ENCODE data around the gene ZNF766.
"Not testable (repeated sequence)": the region's sequence is repeated elsewhere in the genome, so short reads cannot be mapped to it uniquely, and the experiment has no call there.

The ZNF766 gene

DNA sequence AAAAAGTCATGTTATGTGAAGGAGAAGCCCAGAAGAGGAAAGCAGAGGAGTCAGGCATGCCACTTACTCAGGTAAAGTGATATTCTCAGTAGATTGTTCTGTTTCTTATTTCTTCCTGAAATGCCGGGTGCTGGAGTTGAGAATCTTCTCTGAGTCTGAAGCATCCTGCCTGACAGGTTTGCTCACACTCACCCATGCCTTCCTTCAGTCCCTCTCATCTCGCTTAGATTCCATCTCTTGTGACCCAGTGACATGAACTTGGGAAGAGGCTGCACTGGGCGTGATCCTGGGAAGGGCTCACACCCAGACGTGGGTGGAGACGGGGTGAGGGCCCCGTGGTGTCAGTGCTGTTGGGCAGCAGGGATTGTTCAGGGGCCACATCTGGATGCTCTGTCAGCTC is 8.1 kb downstream of the ZNF766 start:
- no peak for DNase-seq

DNA sequence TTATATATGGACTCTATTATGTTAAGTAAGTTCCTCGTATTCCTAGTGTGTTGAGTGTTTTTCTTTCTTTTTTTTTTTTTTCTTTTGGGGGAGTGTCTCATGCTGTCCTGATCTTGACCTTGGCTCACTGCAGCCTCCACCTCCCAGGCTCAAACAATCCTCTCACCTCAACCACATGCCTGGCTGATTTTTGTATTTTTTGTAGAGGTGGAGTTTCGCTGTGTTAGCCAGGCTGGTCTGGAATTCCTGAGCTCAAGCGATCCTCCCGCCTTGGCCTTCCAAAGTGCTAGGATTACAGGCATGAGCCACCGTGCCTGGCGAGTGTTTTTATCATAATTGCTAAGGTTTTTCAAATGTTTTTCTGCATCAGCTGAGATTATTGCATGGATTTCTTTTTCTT is 16.9 kb downstream of the ZNF766 start:
- no peak for DNase-seq

DNA sequence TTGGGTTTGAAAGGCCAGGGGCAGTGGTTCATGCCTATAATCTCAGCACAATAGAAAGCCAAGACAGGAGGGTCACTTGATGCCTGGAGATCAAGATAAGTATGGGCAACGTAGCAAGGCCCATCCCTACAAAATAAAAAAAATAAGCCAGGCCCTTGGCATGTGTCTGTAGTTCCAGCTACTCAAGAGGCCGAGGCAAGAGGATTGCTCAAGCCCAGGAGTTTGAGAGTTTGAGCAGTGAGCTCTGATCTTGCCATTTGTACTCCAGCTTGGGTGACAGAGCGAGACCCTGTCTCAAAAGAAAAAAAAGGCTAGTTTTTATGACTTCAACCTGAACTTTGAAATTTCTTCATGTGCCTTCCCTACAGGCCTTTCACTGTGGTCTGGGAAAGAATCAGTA is 22.4 kb downstream of the ZNF766 start:
- DNase-seq, result no peak

DNA sequence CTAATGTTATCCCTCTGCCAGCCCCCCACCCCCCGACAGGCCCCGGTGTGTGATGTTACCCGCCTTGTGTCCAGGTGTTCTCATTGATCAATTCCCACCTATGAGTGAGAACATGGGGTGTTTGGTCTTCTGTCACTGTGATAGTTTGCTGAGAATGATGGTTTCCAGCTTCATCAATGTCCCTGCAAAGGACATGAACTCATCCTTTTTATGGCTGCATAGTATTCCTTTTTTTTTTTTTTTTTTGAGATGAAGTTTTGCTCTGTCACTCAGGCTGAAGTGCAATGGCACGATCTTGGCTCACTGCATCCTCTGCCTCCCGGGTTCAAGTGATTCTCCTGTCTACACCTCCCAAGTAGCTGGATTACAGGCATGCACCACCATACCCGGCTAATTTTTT is 23.6 kb downstream of the ZNF766 start:
- DNase-seq, result not testable (repeated sequence)

DNA sequence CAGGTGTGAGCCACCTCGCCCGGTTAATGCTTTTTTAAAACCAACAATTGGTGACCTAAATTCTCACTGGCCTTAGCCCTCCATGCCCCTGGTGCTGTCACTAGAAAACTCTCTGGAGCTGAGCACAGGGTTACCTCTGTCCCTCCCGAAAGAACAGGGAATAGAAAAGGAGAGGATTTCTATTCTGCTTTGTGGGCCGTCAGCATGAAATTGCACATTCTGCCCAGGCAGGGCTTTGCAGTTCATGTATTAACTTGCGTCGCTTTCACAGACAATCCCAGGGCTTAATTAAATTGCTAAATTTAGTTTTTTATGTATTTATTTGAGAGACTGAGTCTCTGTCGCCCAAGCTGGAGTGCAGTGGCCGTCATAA is 27.0 kb downstream of the ZNF766 start:
- DNase-seq, result no peak

DNA sequence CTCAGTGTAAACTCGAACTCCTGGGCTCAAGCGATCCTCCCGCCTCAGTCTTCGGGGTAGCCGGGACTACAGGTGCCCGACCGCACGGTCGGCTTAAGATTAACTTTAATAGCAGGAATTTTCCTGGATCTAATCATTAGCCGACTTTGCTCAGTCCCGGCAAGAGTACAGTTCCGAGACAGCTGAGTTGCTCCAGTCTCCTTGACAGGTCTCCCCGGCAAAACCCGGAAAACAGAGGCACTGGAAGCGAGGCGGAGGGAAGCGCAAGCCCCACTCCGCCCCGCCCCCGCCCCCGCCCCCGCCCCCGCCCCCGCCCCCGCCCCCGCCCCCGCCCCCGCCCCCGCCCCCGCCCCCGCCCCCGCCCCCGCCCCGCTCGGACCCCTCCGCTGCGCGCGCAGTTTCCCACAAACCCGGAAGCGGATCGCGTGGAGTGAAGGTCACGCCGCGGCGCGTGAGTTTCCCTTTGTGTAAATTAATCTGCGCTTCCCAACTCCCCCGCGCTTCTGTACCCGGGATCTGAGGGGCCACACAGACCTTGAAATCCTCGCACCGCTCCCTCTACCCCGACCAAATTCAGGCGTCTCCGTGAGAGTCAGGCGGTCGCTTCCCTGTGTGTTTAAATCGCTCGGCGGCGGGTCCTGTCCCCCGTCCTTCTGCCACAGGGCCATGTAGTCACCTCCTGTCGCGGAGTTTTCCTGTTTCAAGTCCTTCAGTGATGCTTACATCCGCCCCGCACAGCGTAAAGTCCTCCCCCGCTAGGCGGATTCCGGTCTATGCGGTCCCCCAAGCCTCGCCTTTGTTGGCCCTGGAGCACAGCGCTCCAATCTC is 27.6 kb downstream of the ZNF766 start, which contains the start of gene ZNF480:
Gene ZNF480 (plus strand): TSS at position 397 of the 828 bp plus-strand sequence. CDS start 3,244 bp downstream, outside the sequence.
- peak; percentile 78 for DNase-seq

DNA sequence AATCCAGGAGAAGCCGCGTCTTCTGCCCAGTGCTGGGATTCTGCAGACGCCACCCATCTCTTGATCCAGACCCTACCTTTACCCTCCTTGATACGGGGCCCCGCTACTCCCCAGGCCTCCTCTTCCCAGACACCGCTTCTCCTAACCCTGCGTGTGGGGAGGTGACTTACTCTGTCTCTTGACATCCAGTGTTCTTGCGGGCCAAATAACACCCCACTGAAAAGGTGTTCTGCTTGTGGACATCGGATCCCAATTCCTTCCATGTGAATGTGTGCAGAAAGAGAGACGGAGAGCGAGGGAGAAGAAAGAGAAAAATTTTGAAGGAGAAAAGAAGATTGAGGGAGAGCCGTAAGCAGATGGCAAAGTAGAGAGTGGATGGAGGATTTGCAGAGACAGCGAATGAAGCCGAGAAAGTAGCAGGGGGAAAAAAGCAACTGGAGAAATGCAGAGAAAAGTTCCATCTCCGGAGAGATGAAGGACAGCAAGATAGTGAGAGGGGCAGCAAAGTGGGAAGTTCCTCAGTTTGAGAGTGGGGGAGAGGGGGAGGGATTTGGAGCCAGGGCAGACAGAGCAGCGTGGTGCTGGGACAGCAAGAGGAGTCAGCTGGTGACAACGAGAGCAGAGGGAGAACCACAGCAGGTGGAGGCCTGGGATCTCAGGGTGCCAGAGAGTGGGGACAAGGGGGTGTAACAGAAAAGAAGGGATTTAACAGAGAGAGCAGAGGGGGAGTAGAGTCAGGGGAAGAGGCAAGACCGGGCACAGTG is 28.4 kb downstream of the ZNF766 start:
- DNase-seq, result no peak

DNA sequence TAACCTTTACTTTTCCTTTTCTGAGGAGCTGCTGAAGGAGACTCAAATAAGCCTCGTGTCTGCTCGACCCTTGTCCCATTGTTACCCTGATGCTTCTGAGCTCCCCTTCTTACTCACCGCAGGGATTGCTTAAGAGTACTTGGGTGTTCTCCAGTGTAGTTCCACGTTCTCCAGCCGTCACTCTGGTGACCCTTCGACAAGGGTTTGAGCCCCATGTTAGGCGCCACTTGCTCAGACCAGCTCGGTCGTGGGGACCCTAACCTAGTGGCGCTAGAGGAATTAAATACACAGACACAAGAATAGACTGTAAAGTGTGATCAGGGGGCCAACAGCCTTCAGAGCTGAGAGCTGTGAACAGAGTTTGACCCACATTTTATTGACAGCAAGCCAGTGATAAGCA is 37.9 kb downstream of the ZNF766 start:
- DNase-seq, result no peak

DNA sequence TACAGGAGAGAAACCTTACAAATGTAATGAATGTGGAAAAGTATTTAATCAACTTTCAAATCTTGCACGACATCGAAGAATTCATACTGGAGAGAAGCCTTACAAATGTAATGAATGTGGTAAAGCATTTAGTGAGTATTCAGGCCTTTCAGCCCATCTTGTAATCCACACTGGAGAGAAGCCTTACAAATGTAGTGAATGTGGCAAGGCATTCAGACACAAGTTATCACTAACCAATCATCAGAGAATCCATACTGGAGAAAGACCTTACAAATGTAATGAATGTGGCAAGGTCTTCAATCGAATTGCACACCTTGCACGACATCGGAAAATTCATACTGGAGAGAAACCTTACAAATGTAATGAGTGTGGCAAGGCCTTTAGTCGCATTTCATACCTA is 53.0 kb downstream of the ZNF766 start:
- no peak for DNase-seq

DNA sequence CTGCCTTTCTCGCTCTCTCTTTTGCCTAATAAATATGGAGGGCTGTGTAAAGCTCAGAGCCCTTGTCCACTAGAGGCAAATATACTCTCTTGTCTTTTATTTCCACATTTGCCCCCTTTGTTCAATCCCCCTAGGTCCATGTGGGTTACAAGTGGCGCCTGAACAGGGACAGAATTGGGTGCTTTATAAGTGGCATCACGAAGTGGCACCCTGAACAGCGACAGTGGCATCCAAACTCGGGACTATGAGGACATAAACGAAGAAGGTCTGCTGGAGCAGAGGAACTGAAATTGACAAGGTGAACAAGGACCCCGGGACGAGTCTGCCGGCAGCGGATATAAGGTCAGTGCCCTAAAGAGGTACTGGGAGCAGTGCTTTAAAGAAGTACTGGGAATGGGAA is 62.4 kb downstream of the ZNF766 start:
- no peak for DNase-seq

DNA sequence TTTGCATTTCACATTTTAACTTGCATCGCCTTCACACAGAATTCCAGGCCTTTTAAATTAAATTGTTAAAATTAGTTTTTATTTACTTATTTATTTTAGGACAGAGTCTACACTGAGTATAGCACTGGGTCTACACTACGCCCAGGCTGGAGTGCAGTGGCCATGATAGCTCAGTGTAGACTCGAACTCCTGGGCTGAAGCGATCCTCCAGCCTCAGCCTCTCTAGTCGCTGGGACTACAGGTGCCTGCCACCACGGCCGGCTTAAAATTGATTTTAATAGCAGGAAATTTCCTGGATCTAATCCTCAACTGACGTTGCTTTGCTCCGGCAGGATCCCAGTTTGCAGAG is 66.4 kb downstream of the ZNF766 start:
- DNase-seq, result no peak

DNA sequence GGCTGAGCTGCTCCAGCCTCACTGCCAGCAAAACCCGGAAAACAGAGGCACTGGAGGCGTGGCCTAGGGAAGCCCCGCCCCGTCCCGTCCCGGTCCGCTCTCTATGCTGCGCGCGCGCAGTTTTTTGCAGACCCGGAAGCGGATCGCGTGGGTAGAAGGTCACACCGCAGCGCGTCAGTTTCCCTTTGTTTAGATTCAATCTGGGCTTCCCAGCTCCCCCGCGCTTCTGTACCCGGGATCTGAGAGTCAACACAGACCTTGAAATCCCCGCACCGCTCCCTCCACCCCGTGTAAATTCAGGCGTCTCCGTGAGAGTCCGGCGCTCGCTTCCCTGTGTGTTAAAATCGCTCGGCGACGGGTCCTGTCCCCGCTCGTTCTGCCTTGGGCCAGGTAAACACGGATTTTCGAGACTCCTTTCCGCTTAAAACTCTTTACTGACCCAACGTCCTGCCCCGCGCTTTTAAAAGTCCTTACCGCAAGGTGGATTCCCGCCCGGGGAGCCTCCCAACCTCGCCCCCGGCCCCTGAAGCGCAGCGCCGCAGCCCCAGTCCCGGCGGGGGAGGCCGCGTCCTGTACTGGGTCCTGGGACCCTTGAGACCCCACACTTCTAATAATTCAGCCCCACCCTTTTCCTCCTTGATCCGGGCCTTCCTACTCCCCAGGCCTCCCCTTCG is 66.9 kb downstream of the ZNF766 start, which contains the start of gene ZNF610:
Gene ZNF610 (plus strand): TSS at position 127 of the 674 bp plus-strand sequence. CDS start 12,930 bp downstream, outside the sequence.
- peak; percentile 84 for DNase-seq

DNA sequence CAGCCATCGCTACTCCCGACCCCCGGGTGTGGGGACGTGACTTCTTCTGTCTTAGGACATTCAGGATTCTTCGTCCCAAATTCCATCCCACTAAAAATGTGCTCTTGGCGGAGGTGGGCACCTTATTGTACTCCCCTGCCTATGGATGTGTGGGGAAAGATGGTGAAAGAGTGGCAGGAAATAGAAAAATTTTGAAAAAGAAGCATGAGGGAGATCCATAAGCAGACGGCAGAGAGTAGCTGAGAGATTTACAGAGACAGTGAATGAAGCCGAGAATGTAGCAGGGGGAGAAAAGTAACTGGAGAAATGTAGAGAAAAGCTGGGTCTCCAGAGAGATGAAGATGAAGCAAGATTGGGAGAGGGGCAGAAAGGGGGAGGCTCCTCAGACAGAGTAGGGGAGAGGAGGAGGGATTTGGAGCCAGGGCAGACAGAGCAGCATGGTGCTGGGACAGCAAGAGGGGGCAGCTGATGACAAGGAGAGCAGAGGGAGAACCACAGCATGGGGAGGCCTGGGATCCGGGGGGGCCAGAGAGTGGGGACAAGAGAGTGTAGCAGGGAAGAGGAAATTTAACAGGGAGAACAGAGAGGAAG is 67.5 kb downstream of the ZNF766 start:
- no peak for DNase-seq

DNA sequence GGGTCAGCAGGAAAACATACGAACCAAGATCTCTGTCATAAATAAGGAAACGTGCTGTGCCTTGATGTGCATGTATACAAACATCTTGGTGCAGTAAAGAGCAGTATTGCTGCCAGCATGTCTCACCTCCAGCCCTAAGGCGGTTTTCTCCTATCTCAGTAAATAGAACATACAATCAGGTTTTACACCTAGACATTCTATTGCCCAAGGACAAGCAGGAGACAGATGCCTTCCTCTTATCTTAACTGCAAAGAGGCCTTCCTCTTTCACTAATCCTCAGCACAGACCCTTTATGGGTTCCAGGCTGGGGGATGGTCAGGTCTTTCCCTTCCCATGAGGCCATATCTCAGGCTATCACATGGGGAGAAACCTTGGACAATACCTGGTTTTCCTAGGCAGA is 69.6 kb downstream of the ZNF766 start:
- DNase-seq, result not testable (repeated sequence)

DNA sequence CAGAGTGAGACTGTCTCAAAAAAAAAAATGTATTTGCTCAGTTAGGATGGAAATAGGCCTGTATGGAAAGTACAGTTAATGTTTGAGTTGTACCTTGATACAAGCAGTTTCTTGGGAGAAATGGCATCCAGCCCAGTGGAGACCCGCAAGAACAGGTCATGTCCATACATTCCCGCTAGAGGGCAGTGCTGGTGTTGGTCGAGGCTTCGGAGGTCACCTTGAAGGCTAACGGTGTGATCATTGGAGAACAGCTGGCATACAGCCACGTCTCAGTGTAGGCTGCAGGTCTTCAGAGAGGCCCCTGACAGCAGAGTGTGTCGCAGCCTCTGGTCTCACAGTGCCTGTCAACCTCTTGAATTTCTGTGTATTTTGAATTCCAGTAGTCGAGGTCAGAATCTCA is 74.2 kb downstream of the ZNF766 start:
- peak; percentile 23 for DNase-seq

DNA sequence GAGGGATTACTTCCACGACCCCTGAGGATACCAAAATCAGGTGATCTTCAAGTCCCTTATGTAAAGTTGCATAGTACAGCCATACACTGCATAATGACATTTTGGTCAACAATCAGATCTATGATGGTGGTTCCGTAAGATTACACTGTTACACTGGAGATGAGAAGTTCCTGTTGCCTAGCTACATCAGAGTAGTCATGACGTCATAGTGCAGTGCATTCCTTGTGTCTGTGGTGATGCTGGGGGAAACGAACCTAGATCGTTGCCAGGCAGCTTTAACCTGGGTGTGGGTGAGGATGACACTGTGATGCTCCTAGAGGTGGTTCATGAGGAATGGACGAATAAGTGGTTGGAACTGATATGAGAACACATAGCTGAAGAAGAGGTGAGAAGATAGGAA is 75.8 kb downstream of the ZNF766 start:
- DNase-seq, result no peak
